NK-92 (cell line): ENCODE results near the gene E4F1.

ENCODE experiments used
- DNase-seq: peaks from one replicate; lab custom pipeline; 2025; ENCODE audit not compliant: unreplicated experiment; lab: John Stamatoyannopoulos, UW

Gene E4F1

GRCh38 chr16:2205104-2205966 lies 18.1 kb upstream of the E4F1 start, which contains the start of gene MLST8:
Gene MLST8, plus strand, starts transcription at chr16:2205454. Its CDS starts 632 bp downstream, at chr16:2206086.
- DNase-seq = no peak

GRCh38 chr16:2205967-2206313 lies 17.5 kb upstream of the E4F1 start:
- DNase-seq = no peak

- DNase-seq = no peak
Observed at GRCh38 chr16:2206420-2206779, 17.0 kb upstream of the E4F1 start.

- DNase-seq = no peak
Observed at GRCh38 chr16:2206780-2207433, 16.5 kb upstream of the E4F1 start.

- no peak for DNase-seq
Observed at GRCh38 chr16:2207872-2208271, 15.5 kb upstream of the E4F1 start.

- no peak for DNase-seq
Observed at GRCh38 chr16:2208308-2208707, 15.1 kb upstream of the E4F1 start.

GRCh38 chr16:2208772-2209171 lies 14.6 kb upstream of the E4F1 start:
- no peak for DNase-seq

GRCh38 chr16:2209258-2210008 lies 14.0 kb upstream of the E4F1 start:
- DNase-seq = no peak

GRCh38 chr16:2210009-2210332 lies 13.4 kb upstream of the E4F1 start:
- DNase-seq = no peak

GRCh38 chr16:2210386-2211365 lies 12.7 kb upstream of the E4F1 start, which contains the start of gene BRICD5:
Gene BRICD5, minus strand, starts transcription at chr16:2210863. Its CDS starts 30 bp downstream, at chr16:2210833.
- DNase-seq = no peak

- DNase-seq = no peak
Observed at GRCh38 chr16:2211923-2212347, 11.5 kb upstream of the E4F1 start.

- DNase-seq = no peak
Observed at GRCh38 chr16:2212362-2213324, 10.7 kb upstream of the E4F1 start.

GRCh38 chr16:2213817-2214718 lies 9.3 kb upstream of the E4F1 start:
- DNase-seq = no peak

- no peak for DNase-seq
Observed at GRCh38 chr16:2214719-2214968, 8.7 kb upstream of the E4F1 start, which contains the start of gene PGP. Gene PGP, minus strand, starts transcription at chr16:2214840. Its CDS starts 63 bp downstream, at chr16:2214777.

GRCh38 chr16:2216330-2216729 lies 7.1 kb upstream of the E4F1 start:
- DNase-seq = no peak

- DNase-seq = no peak
Observed at GRCh38 chr16:2223942-2224486, 623 bp downstream of the E4F1 start.

- no peak for DNase-seq
Observed at GRCh38 chr16:2226245-2226793, 2.9 kb downstream of the E4F1 start.

- no peak for DNase-seq
Observed at GRCh38 chr16:2226918-2227317, 3.5 kb downstream of the E4F1 start.
